Astrocyte (in vitro differentiated cells and primary cell): ENCODE results near the gene ARF1. TPM values are rescaled to one million over a fixed set of nuclear protein-coding genes. Genes with fewer than 3 reads are reported as not detected.

Source experiments
- DNase-seq: peaks from one replicate; pipeline ENCODE4 v3.0.0-alpha.2; 2010; ENCODE audit warnings: low read depth
- FAIRE-seq: peaks from 2 replicates; lab custom pipeline; 2011; peaks lifted over from hg19 to GRCh38; lab: Jason Lieb, UNC
- H2AFZ ChIP-seq: 2 replicates; pipeline ENCODE4 v1.6.0; 2012; ENCODE audit warnings: low read depth, low read length, inconsistent platforms
- H3K27ac ChIP-seq: 2 replicates; pipeline ENCODE4 v1.5.1; 2011; ENCODE audit warnings: low read depth, low read length, inconsistent platforms
- H3K27me3 ChIP-seq: 2 replicates; pipeline ENCODE4 v1.6.0; 2011; ENCODE audit warnings: low read length, inconsistent platforms; ENCODE audit not compliant: insufficient read depth
- H3K36me3 ChIP-seq: 2 replicates; pipeline ENCODE4 v1.5.1; 2011; ENCODE audit warnings: low read length, inconsistent platforms; ENCODE audit not compliant: insufficient read depth
- H3K4me1 ChIP-seq: 2 replicates; pipeline ENCODE4 v1.5.1; 2011; ENCODE audit warnings: low read length, inconsistent platforms; ENCODE audit not compliant: insufficient read depth
- H3K4me2 ChIP-seq: 2 replicates; pipeline ENCODE4 v1.6.0; 2012; ENCODE audit warnings: low read length, inconsistent platforms
- H3K4me3 ChIP-seq: 2 replicates; pipeline ENCODE4 v1.5.1; 2011; ENCODE audit warnings: low read depth, mild to moderate bottlenecking, low read length, inconsistent platforms; ENCODE audit not compliant: insufficient read depth
- H3K79me2 ChIP-seq: 2 replicates; pipeline ENCODE4 v1.6.0; 2012; ENCODE audit warnings: mild to moderate bottlenecking, low read length, inconsistent platforms; ENCODE audit not compliant: insufficient read depth
- H3K9ac ChIP-seq: 2 replicates; pipeline ENCODE4 v1.6.0; 2012; ENCODE audit warnings: mild to moderate bottlenecking, low read length, inconsistent platforms
- H3K9me3 ChIP-seq: 2 replicates; pipeline ENCODE4 v1.5.1; 2012; ENCODE audit warnings: low read depth, mild to moderate bottlenecking, low read length, inconsistent platforms; ENCODE audit not compliant: insufficient read depth
- H4K20me1 ChIP-seq: 2 replicates; pipeline ENCODE4 v1.6.0; 2012; ENCODE audit warnings: low read length, inconsistent platforms; ENCODE audit not compliant: insufficient read depth
- H3K27ac Mint-ChIP-seq: one replicate; pipeline ENCODE4 v1.8.0; 2021; ENCODE audit warnings: mild to moderate bottlenecking, mixed read lengths; ENCODE audit not compliant: unreplicated experiment
- H3K27me3 Mint-ChIP-seq: one replicate; pipeline ENCODE4 v1.8.0; 2021; ENCODE audit warnings: low read depth, mixed read lengths; ENCODE audit not compliant: unreplicated experiment
- H3K36me3 Mint-ChIP-seq: one replicate; pipeline ENCODE4 v1.8.0; 2021; ENCODE audit warnings: low read depth, mixed read lengths; ENCODE audit not compliant: unreplicated experiment
- H3K4me1 Mint-ChIP-seq: one replicate; pipeline ENCODE4 v1.8.0; 2021; ENCODE audit warnings: low read depth, mixed read lengths; ENCODE audit not compliant: unreplicated experiment
- H3K4me3 Mint-ChIP-seq: one replicate; pipeline ENCODE4 v1.8.0; 2021; ENCODE audit warnings: mild to moderate bottlenecking, moderate library complexity, mixed read lengths; ENCODE audit not compliant: unreplicated experiment
- H3K9me3 Mint-ChIP-seq: one replicate; pipeline ENCODE4 v1.8.0; 2021; ENCODE audit warnings: mild to moderate bottlenecking, mixed read lengths; ENCODE audit not compliant: unreplicated experiment
- EZH2 ChIP-seq: IDR thresholded peaks from 2 replicates; pipeline ENCODE4 v1.6.1; 2012; ENCODE audit warnings: mild to moderate bottlenecking, low read length, inconsistent platforms; ENCODE audit not compliant: insufficient read depth
- total RNA-seq: library from RNA; stranded (reverse); gene quantifications from 2 replicates; pipeline ENCODE4 v1.2.1, GENCODE V29; 2021
- TF ChIP-seq, protein P1 (sequence below): IDR thresholded peaks from 2 replicates; pipeline ENCODE4 v1.5.1; 2011; ENCODE audit warnings: low read depth, mild to moderate bottlenecking, inconsistent platforms, low read length, moderate library complexity; ENCODE audit not compliant: insufficient read depth

Gene ARF1
- total RNA-seq, 1 donor from 2014 or later, result 431 TPM

DNA sequence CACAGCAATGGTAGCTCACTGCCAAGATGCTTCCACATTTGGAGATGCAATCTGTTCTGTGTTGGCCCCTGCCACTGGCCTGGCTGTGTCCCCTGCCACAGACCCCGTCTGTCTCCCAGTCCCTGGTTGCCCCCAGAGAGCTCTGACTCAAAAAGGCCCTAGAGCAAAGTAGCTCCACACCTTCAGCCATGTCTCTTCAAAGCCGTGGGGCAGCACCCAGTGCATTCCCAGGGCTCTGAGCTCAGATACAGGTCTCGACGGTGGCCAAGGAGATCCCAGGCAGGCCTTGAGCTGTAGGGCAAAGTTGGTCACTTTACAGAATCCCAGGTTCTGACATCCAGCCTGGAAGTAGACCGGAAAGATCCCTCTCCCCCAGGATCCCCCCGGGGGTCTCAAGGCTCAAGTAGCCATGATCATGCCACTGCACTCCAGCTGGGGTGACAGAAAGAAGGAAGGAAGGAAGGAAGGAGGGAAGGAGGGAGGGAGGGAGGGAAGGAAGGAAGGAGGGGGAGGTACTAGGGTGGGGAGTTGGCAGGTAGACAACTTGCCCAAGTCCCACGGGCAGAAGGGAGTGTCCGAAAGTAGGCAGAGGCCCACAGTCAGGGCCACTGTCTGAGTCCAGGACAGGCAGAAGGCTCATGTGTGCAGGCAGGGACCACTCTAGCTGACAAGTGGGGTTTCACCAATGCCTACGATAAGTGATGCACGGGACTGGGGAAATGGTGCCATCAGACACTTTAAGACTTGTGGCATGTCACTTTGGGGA is 4.8 kb upstream of the ARF1 start:
- Mint-ChIP-seq H3K9me3 (peaks cover 4% of the 10 kb centered on the region), H3K27ac (no peak overlapping the region), H3K4me1 (no peaks in the 10 kb centered on the region), H3K27me3 (peaks cover 34% of the 10 kb centered on the region), H3K36me3 (no peaks in the 10 kb centered on the region), H3K4me3 (no peak overlapping the region)
- H3K4me2 ChIP-seq, result no peak overlapping the region
- peaks cover 9% of the 10 kb centered on the region for H3K4me1 ChIP-seq
- H3K9me3 ChIP-seq, result no peaks in the 10 kb centered on the region
- H2AFZ ChIP-seq, result no peak overlapping the region
- H3K4me3 ChIP-seq, result no peak overlapping the region
- TF ChIP-seq EZH2, result no peak
- TF ChIP-seq, protein P1, sequence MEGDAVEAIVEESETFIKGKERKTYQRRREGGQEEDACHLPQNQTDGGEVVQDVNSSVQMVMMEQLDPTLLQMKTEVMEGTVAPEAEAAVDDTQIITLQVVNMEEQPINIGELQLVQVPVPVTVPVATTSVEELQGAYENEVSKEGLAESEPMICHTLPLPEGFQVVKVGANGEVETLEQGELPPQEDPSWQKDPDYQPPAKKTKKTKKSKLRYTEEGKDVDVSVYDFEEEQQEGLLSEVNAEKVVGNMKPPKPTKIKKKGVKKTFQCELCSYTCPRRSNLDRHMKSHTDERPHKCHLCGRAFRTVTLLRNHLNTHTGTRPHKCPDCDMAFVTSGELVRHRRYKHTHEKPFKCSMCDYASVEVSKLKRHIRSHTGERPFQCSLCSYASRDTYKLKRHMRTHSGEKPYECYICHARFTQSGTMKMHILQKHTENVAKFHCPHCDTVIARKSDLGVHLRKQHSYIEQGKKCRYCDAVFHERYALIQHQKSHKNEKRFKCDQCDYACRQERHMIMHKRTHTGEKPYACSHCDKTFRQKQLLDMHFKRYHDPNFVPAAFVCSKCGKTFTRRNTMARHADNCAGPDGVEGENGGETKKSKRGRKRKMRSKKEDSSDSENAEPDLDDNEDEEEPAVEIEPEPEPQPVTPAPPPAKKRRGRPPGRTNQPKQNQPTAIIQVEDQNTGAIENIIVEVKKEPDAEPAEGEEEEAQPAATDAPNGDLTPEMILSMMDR, result no peak
- no peak overlapping the region for H3K27ac ChIP-seq
- H3K79me2 ChIP-seq, result peaks cover 24% of the 10 kb centered on the region
- FAIRE-seq (no peak), DNase-seq (no peak)
- H3K36me3 ChIP-seq, result no peaks in the 10 kb centered on the region
- peaks cover 43% of the 10 kb centered on the region for H4K20me1 ChIP-seq
- no peak overlapping the region for H3K9ac ChIP-seq
- H3K27me3 ChIP-seq, result no peaks in the 10 kb centered on the region

DNA sequence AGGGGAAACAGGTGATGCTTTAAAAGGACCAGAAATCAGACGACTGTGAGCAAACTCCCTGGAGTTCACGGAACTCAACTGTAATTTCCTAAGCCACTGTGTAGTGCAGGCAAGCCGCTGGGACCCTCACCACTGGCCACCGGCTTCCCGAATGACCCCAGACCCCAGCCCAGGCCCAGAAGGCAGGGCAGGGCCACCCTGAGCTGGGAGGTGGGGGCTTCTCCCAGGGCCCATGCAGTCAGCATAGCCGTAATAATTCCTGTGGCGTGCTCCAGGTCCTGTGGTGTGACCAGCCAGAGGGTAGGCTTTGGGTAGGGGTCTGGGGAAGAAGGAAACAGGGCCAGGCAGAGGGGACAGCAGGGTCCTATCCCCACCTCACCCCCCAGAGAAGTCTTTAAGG is 3.5 kb upstream of the ARF1 start:
- H2AFZ ChIP-seq, result no peak overlapping the region
- H3K9ac ChIP-seq, result no peak overlapping the region
- Mint-ChIP-seq H3K27me3 (peaks cover 31% of the 10 kb centered on the region), H3K4me3 (no peak overlapping the region), H3K27ac (no peak overlapping the region), H3K9me3 (peaks cover 4% of the 10 kb centered on the region), H3K4me1 (no peaks in the 10 kb centered on the region), H3K36me3 (peaks cover 3% of the 10 kb centered on the region)
- H3K9me3 ChIP-seq, result no peaks in the 10 kb centered on the region
- H3K27ac ChIP-seq, result no peak overlapping the region
- no peaks in the 10 kb centered on the region for H3K27me3 ChIP-seq
- FAIRE-seq (no peak), DNase-seq (no peak)
- H4K20me1 ChIP-seq, result peaks cover 52% of the 10 kb centered on the region
- H3K79me2 ChIP-seq, result peaks cover 37% of the 10 kb centered on the region
- H3K4me3 ChIP-seq, result no peak overlapping the region
- H3K4me1 ChIP-seq, result peaks cover 9% of the 10 kb centered on the region
- TF ChIP-seq, protein P1, result no peak
- no peak for TF ChIP-seq EZH2
- H3K36me3 ChIP-seq, result no peaks in the 10 kb centered on the region
- no peak overlapping the region for H3K4me2 ChIP-seq
